Ovary (tissue), 9 donors: Measurements from ENCODE around the gene ZNF385A. TPM values are rescaled to one million over a fixed set of nuclear protein-coding genes. Genes with fewer than 3 reads are reported as not detected.
A peak's percentile ranks its signal among the peaks of the same experiment; 100 is the strongest.

ENCODE experiments used
- DNase-seq, 5 donors: peaks; one replicate each; pipeline ENCODE4 v3.0.0-alpha.2; 2019 to 2020
- H3K27ac ChIP-seq, 2 donors: fragments of 200-600 bp; one replicate each; pipeline versions ENCODE4 v1.5.1 to v1.8.0; 2019 to 2022
- H3K27me3 ChIP-seq: fragments of 200-600 bp; one replicate; pipeline ENCODE4 v1.8.0; 2022
- H3K36me3 ChIP-seq: fragments of 200-600 bp; sonication (generic); one replicate; pipeline ENCODE4 v1.5.1; 2019
- H3K4me1 ChIP-seq: one replicate; pipeline ENCODE4 v1.8.1; 2013; ENCODE audit warnings: mild to moderate bottlenecking, moderate library complexity; ENCODE audit not compliant: insufficient read depth
- H3K4me3 ChIP-seq: fragments of 200-600 bp; sonication (generic); one replicate; pipeline ENCODE4 v1.5.1; 2017
- H3K9me3 ChIP-seq, 2 donors: fragments of 200-600 bp in 1 of 2; sonication (generic) in 1 of 2; one replicate each; pipeline versions ENCODE4 v1.5.1 to v1.8.1; 2013 to 2019; ENCODE audit warnings: mild to moderate bottlenecking in 1 of 2, moderate library complexity in 1 of 2
- CTCF ChIP-seq, 3 donors: fragments of 450-650 bp in 2 of 3; fragments of 200-600 bp in 1 of 3; IDR thresholded peaks; one replicate each; pipeline versions ENCODE4 v1.5.1 to v1.8.0; 2016 to 2022; ENCODE audit warnings: antibody characterized with exemption in 3 of 3, mild to moderate bottlenecking in 1 of 3
- EP300 ChIP-seq: sonication (generic); formaldehyde crosslinking; IDR thresholded peaks from one replicate; pipeline ENCODE4 v1.6.1; 2017; ENCODE audit warnings: antibody characterized with exemption
- POLR2A ChIP-seq: fragments of 450-650 bp; IDR thresholded peaks from one replicate; pipeline ENCODE4 v1.6.1; 2017; ENCODE audit warnings: antibody characterized with exemption, mild to moderate bottlenecking, moderate library complexity
- WGBS, 3 donors: extraction: QIAGEN DNeasy Blood & Tissue Kit in 1 of 3; methylation state at CpG; one replicate each; pipeline versions ENCODE4 v1.1.5 to v1.1.7; 2013 to 2017; 5-methylcytosine and 5-hydroxymethylcytosine counted together
- intact Hi-C, 4 donors: fragments of 100-400 bp; cut with DNase I; formaldehyde crosslinking; loops; one replicate each; pipeline versions ENCODE4 v1.11.0 to v1.15.1; 2022 to 2023
- polyA plus RNA-seq, 2 donors: library from polyadenylated mRNA; stranded (reverse); fragments of 200-250 nt in 1 of 2; fragments of 350-450 nt in 1 of 2; fragmentation: Illumina TruSeq in 1 of 2; extraction: RNeasy Lipid Tissue Mini Kit (QIAGEN cat#74804) in 1 of 2; gene quantifications; one replicate each; pipeline ENCODE4 v1.2.3, GENCODE V29; 2013 to 2014
- total RNA-seq, 7 donors: library from RNA; depleted of rRNA in 2 of 7; stranded (reverse); fragments of >200 nt in 2 of 7; fragmentation: NEBNext Ultra II Directional in 3 of 7; extraction: Animal tissue kit (Norgen Biotek cat#: 25700) in 3 of 7; gene quantifications; one replicate each; pipeline versions ENCODE4 v1.1.0 to v1.2.4, GENCODE V29; 2016 to 2023
- donor health status: DM: no; HTN: no; CAD: no; lungs with moderate emphysema.
- donor health status: DM: no; HTN: no; CAD: no.
- donor health status: Bipolar disorder and iron deficiency.
- donor health status: DM: yes; HTN: yes; CAD: no.
- donor health status: DM: no; HTN: no; CAD: no.
- donor health status: DM: yes; HTN: yes; CAD: no.

ZNF385A gene
- total and polyA plus RNA-seq, 9 donors = 3.6 to 30.5 (median 6.0) TPM

- intact Hi-C loops = no loop called here
- H3K4me3 ChIP-seq = peak overlapping the region; percentile 97
- H3K36me3 ChIP-seq = no peaks in the 10 kb centered on the region
- H3K9me3 ChIP-seq = no peaks in the 10 kb centered on the region
- H3K27me3 ChIP-seq = no peaks in the 10 kb centered on the region
- no peak for TF ChIP-seq CTCF (IDR thresholded peaks at IDR 0.05)
- TF ChIP-seq POLR2A = peak; percentile 12
- peak; percentile 50 to 66 (median 59) for DNase-seq
- 2 to 3% (median 2%) methylated on average over 16 to 25 of the region's 25 CpGs for WGBS, 3 donors
- peaks cover 19% of the 10 kb centered on the region for H3K4me1 ChIP-seq
- H3K27ac ChIP-seq = peak overlapping the region; percentile 74 to 84
Observed at GRCh38 chr12:54417712-54418440, 33.3 kb upstream of the ZNF385A start.

GRCh38 chr12:54416687-54417603 lies 32.4 kb upstream of the ZNF385A start:
- Histone ChIP-seq H3K4me3 (peak overlapping the region; percentile 97), H3K36me3 (no peaks in the 10 kb centered on the region), H3K4me1 (peaks cover 21% of the 10 kb centered on the region), H3K27me3 (no peaks in the 10 kb centered on the region), H3K27ac (peak overlapping the region; percentile 74 to 84), H3K9me3 (no peaks in the 10 kb centered on the region)
- intact Hi-C loops = no loop called here
- 48 to 62% (median 55%) methylated on average over 5 of the region's 5 CpGs for whole genome bisulfite sequencing, 3 donors
- TF ChIP-seq POLR2A (no peak), CTCF (IDR thresholded peaks at IDR 0.05) (no peak), EP300 (no peak)
- peak; percentile 57 to 71 (median 66) for DNase-seq

GRCh38 chr12:54415221-54415929 lies 30.8 kb upstream of the ZNF385A start:
- H3K27ac ChIP-seq = no peak overlapping the region
- peak overlapping the region; percentile 97 for H3K4me3 ChIP-seq
- H3K36me3 ChIP-seq = no peaks in the 10 kb centered on the region
- no peaks in the 10 kb centered on the region for H3K27me3 ChIP-seq
- H3K9me3 ChIP-seq = no peaks in the 10 kb centered on the region
- WGBS, 3 donors = 69 to 76% (median 71%) methylated on average over 4 of the region's 4 CpGs
- TF ChIP-seq EP300 (no peak), CTCF (IDR thresholded peaks at IDR 0.05) (no peak), POLR2A (no peak)
- H3K4me1 ChIP-seq = peaks cover 19% of the 10 kb centered on the region
- no peak for DNase-seq
- intact Hi-C loops = no loop called here
